PFSK-1 (cell line): ENCODE results near the gene GCHFR.

Experiments used
- FOXP2 ChIP-seq: optimal IDR thresholded peaks from 2 replicates; pipeline ENCODE3; 2011; ENCODE audit warnings: borderline replicate concordance, control low read depth, inconsistent platforms; ENCODE audit not compliant: insufficient read depth; ENCODE audit errors: extremely low read length, extremely low read depth
- POLR2AphosphoS5 ChIP-seq: IDR thresholded peaks from 2 replicates; pipeline ENCODE4 v1.6.1; 2012; ENCODE audit warnings: low read depth, mild to moderate bottlenecking, control low read depth, low read length, moderate library complexity
- SIN3A ChIP-seq: IDR thresholded peaks from 2 replicates; pipeline ENCODE4 v1.6.1; 2012; ENCODE audit warnings: mild to moderate bottlenecking, low read length, moderate library complexity, borderline replicate concordance; ENCODE audit not compliant: insufficient read depth
- TAF1 ChIP-seq: IDR thresholded peaks from 2 replicates; pipeline ENCODE4 v1.6.1; 2012; ENCODE audit warnings: low read length, control low read depth, borderline replicate concordance; ENCODE audit not compliant: insufficient read depth
- TF ChIP-seq, protein P1 (sequence below), 2 experiments: IDR thresholded peaks; 2 replicates each; pipeline versions ENCODE4 v1.6.1 to v1.8.0; 2011 to 2012; ENCODE audit warnings: low read depth in 2 of 2, low read length in 2 of 2, control low read depth in 1 of 2, inconsistent platforms in 1 of 2, mild to moderate bottlenecking in 1 of 2, moderate library complexity in 1 of 2; ENCODE audit not compliant: insufficient read depth in 1 of 2

The GCHFR gene

DNA sequence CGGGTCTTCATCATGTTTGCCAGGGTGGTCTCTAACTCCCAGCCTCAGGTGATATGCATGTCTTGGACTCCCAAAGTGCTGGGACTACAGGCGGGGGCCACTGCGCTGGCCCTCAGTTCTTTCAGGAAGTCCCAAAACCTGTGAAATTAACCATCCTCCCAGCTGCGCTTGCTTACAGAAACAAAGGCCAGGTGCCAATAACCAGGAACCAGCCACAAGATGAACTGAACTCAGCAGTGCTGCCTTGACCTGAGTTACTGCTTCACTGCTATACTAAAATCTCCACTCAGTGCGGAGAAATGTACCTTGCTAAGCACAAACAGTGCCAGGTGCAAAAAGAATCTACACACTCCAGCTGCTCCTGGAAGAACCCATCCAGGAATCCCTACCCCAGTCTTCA, 3.9 kb upstream of the GCHFR start:
- TF ChIP-seq POLR2AphosphoS5 (no peak), SIN3A (no peak), FOXP2 (no peak), TAF1 (no peak)
- TF ChIP-seq, protein P1, sequence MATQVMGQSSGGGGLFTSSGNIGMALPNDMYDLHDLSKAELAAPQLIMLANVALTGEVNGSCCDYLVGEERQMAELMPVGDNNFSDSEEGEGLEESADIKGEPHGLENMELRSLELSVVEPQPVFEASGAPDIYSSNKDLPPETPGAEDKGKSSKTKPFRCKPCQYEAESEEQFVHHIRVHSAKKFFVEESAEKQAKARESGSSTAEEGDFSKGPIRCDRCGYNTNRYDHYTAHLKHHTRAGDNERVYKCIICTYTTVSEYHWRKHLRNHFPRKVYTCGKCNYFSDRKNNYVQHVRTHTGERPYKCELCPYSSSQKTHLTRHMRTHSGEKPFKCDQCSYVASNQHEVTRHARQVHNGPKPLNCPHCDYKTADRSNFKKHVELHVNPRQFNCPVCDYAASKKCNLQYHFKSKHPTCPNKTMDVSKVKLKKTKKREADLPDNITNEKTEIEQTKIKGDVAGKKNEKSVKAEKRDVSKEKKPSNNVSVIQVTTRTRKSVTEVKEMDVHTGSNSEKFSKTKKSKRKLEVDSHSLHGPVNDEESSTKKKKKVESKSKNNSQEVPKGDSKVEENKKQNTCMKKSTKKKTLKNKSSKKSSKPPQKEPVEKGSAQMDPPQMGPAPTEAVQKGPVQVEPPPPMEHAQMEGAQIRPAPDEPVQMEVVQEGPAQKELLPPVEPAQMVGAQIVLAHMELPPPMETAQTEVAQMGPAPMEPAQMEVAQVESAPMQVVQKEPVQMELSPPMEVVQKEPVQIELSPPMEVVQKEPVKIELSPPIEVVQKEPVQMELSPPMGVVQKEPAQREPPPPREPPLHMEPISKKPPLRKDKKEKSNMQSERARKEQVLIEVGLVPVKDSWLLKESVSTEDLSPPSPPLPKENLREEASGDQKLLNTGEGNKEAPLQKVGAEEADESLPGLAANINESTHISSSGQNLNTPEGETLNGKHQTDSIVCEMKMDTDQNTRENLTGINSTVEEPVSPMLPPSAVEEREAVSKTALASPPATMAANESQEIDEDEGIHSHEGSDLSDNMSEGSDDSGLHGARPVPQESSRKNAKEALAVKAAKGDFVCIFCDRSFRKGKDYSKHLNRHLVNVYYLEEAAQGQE (IDR thresholded peaks at IDR 0.05; ENCODE audit: insufficient read depth in 1 of 2, low read depth in 2 of 2, low read length in 2 of 2): no peak

DNA sequence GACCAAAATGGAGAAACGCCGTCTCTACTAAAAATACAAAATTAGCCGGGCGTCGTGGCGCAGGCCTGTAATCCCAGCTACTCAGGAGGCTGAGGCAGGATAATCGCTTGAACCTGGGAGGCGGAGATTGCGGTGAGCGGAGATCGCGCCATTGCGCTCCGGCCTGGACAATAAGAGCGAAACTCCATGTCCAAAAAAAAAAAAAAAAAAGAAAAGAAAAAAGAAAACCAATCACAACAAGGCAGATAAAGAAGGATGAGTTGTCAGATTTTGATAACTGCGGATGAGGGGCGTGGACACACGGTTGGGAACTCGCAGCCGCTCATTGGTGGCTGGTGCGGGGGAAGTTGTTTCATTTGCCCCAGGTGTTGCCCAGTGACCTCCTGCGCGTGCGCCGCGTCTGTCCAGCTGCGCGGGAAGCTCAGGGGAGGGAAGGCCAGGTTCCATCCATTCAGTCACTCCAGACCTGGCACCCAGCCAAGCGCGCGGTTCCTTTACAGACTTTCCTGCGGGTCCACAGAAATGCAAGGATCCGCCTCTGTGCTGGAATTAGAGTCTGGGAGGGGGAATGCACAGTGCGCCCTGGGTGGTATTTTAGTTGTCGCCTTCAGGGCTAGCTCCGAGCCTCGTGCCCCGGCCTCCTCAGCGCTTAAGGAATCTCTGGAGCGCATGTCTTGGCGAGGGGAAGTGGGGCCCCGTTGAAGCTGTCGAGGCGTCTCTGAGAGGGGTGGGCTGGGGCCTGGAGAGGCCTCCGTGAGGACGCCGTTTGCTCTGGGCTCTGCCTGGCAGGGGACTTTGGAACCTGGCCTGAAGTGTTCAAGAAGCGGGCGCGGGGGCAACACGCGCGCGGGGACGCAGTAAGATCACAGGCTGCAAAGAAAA, 708 bp upstream of the GCHFR start:
- TF ChIP-seq, protein P1 (IDR thresholded peaks at IDR 0.05; ENCODE audit: insufficient read depth in 1 of 2, low read depth in 2 of 2, low read length in 2 of 2): no peak
- TF ChIP-seq FOXP2: no peak
- TF ChIP-seq SIN3A: no peak
- TF ChIP-seq TAF1: no peak
- TF ChIP-seq POLR2AphosphoS5: no peak

DNA sequence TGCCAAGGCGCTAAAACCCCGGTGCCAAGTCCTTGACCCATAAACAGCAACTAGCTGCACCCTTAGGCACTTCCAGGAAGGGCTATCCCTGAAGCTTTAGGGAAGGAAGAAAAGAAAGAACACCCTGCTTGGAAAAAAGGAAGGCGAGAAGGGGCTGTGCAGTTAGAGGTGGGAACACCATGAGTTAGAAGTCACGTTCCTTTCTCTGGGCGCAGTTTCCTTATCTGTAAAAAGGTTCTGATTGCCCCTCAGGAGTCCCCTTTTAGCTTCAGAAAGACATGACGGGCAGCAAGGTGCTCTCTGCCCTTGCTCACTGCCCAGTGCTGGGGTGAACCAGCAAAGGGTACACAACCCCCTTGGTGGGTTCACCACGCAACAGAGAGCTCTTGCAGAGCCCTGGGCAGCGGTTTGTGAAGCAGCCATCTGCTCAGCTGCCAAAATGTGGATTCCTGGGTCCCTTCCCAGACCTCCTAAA, 798 bp downstream of the GCHFR start:
- no peak for TF ChIP-seq SIN3A
- no peak for TF ChIP-seq POLR2AphosphoS5

DNA sequence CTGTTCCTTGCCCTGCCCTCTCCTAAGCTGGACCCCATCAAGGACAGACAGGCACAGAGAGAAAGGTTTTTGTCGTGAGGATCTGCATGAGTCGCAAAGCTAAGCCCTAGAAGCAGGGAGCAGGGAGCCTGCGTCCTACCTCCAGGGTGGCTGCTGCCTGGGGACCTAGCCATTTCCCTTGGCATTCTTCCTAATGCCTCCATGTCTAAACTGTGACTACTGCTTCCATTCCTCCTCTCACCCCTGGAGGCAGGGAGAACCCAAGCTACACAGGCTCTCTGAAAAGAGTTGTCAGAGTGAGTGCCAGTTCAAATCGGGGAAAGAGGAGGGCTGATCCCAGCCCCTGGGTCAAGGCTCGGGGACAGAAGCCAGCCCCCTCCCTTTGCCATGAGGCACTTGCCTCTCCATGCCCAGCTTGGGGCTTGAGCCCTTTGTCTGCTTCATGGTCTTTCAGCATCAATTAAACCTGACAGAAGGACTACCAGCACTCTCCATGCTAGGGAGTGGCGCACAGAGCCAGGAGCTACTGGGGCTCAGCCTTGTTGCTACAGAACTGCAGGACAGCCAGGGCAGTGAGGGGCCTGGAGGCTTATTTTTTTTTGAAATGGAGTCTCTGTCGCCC, 2.4 kb downstream of the GCHFR start:
- TF ChIP-seq, protein P1 (IDR thresholded peaks at IDR 0.05; ENCODE audit: insufficient read depth in 1 of 2, low read depth in 2 of 2, low read length in 2 of 2): no peak
- TF ChIP-seq SIN3A (no peak), FOXP2 (no peak), POLR2AphosphoS5 (no peak), TAF1 (no peak)

DNA sequence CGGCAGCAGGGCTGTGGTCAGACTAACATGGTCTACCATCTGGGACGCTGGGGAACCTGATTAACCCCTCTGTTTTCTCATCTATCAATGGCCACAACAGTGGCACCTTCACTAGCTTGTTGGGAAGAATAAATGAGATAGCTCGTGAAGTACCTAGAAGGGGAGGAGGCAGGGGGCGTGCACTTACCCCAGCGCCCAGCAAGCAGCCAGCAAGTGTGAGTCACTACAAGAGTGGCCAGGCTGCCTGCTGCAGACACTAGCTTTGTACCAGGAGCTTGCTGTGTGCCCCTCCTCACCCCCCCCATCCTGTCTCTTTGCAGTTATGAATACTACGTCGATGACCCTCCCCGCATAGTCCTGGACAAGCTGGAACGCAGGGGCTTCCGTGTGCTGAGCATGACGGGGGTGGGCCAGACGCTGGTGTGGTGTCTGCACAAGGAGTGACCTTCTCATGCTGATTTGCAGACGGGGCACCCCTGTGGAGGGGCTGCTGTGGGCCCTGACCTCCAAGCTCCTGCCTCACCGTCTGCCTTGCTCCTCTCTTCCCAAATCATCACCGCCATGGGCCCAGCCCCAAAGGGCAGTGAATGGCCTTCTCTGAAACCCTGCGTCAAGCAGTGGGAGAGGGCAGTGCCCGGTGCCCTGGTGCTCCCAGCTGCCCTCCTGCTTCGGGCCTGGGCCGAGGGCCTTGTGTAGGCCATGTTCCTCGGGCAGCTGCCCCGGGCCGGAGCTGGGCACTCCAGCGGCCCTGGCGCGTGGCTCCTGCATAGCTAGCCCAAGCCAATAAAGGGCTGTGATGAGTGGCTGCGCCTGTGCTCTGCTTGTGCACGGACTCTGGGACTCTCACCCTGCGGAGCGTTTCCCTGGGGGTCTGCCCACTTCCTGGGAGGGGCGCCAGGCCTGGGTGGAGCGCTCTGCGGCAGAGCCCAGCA, 3.3 kb downstream of the GCHFR start:
- TF ChIP-seq, protein P1 (IDR thresholded peaks at IDR 0.05; ENCODE audit: insufficient read depth in 1 of 2, low read depth in 2 of 2, low read length in 2 of 2): no peak
- TF ChIP-seq TAF1: no peak
- TF ChIP-seq FOXP2: no peak
- TF ChIP-seq POLR2AphosphoS5: no peak
- TF ChIP-seq SIN3A: no peak
